Body of pancreas (tissue), 4 donors: ENCODE measurements around the gene CLDN19.
A peak's percentile ranks its signal among the peaks of the same experiment; 100 is the strongest.

Experiments used
- CTCF ChIP-seq, 7 experiments: fragments of 450-650 bp in 4 of 7; fragments of 200-600 bp in 3 of 7; sonication (generic) in 3 of 7; IDR thresholded peaks; one replicate each; pipeline ENCODE4 v1.5.1; 2016 to 2019; ENCODE audit warnings: antibody characterized with exemption in 7 of 7
- POLR2A ChIP-seq, 3 donors: fragments of 450-650 bp; IDR thresholded peaks; one replicate each; pipeline ENCODE4 v1.6.1; 2016; ENCODE audit warnings: antibody characterized with exemption in 3 of 3, mild to moderate bottlenecking in 2 of 3

- TF ChIP-seq CTCF (IDR thresholded peaks at IDR 0.05) (peak in 5 of 7 experiments; percentile 21 to 56 (median 45)), POLR2A (IDR thresholded peaks at IDR 0.05) (no peak)
Measured at GRCh38 chr1:42765832-42766740, 26.1 kb upstream of the CLDN19 start.
